BLaER1 (cell line): Measurements from ENCODE around the gene ABCE1.

Source experiments
- H3K27ac ChIP-seq: shearing (Covaris generic); formaldehyde crosslinking; 2 replicates; pipeline ENCODE4 v1.8.1; 2022
- H3K27me3 ChIP-seq: shearing (Covaris generic); formaldehyde crosslinking; 2 replicates; pipeline ENCODE4 v1.8.1; 2022
- H3K36me3 ChIP-seq: shearing (Covaris generic); formaldehyde crosslinking; 2 replicates; pipeline ENCODE4 v1.8.1; 2022
- H3K4me1 ChIP-seq: shearing (Covaris generic); formaldehyde crosslinking; 2 replicates; pipeline ENCODE4 v1.8.1; 2022
- H3K4me2 ChIP-seq: shearing (Covaris generic); formaldehyde crosslinking; 2 replicates; pipeline ENCODE4 v1.8.1; 2022
- H3K4me3 ChIP-seq: shearing (Covaris generic); formaldehyde crosslinking; 2 replicates; pipeline ENCODE4 v1.8.1; 2022
- H3K9ac ChIP-seq: shearing (Covaris generic); formaldehyde crosslinking; 2 replicates; pipeline ENCODE4 v1.8.1; 2022
- H3K9me3 ChIP-seq: shearing (Covaris generic); formaldehyde crosslinking; 2 replicates; pipeline ENCODE4 v1.8.1; 2022
- H4K20me1 ChIP-seq: shearing (Covaris generic); formaldehyde crosslinking; 2 replicates; pipeline ENCODE4 v1.8.1; 2022
- Cebpa-rat ChIP-seq: shearing (Covaris generic); IDR thresholded peaks from 2 replicates; pipeline ENCODE4 v1.8.1; 2022

ABCE1 gene

DNA sequence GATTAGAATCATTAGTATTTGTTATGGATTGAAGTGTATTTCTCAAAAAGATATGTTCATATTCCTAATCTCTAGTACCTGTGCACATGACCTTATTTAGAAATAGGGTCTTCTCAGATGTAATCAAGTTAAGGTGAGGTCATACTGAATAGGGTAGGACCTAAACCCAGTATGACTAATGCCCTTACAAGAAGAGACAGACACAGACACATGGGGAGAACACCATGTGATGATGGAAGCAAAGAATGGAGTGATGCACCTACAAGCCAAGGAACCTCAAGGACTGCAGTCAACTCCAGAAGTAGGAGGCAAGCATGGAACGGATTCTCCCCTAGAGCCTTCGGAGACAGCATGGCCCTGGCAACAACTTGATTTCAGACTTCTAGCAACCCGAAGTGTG lies 50.9 kb downstream of the ABCE1 start:
- H3K9ac ChIP-seq: no peak overlapping the region
- H3K36me3 ChIP-seq: peaks cover 93% of the 10 kb centered on the region
- no peaks in the 10 kb centered on the region for H3K4me1 ChIP-seq
- no peak for TF ChIP-seq Cebpa-rat
- no peaks in the 10 kb centered on the region for H3K9me3 ChIP-seq
- H4K20me1 ChIP-seq: 0 out of 2 replicates have a peak, but pooled peaks cover 13% of the 10 kb centered on the region
- H3K27me3 ChIP-seq: no peaks in the 10 kb centered on the region
- no peak overlapping the region for H3K4me3 ChIP-seq
- H3K4me2 ChIP-seq: no peak overlapping the region
- no peak overlapping the region for H3K27ac ChIP-seq

DNA sequence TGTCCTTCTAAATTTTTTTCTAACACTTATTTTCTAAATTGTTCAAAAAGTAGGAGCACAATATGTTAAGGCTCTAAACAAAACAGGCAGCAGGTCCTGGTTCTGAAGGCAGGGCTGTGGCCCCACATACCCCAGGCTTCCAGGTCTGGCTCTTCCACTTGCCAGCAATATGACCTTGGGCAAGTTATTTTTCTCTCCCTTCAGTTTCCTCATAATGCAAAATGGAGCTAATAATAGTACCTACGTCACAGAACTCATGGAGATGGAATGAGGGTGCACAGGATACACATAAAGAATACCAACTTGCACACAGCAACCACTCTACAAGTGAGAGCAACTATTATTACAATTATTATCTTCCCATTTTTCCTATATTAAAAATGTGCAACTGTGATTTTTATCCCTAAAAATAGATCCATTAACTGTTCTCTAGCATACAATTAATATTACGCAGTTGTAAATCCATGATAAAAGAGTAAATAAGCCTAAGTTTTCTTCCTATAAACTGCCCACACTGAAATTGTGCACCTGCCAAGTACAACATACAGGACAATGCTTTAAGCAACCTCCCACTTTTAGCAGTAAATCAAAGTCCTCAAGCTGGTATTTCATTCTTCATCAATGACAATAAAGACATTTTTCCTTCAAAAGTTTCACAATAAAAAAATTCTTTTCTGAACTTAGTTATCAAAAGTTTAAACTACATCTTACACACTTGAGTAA lies 55.2 kb downstream of the ABCE1 start:
- H3K4me1 ChIP-seq: no peaks in the 10 kb centered on the region
- no peak overlapping the region for H3K9ac ChIP-seq
- no peaks in the 10 kb centered on the region for H3K9me3 ChIP-seq
- no peak overlapping the region for H3K4me3 ChIP-seq
- no peak overlapping the region for H3K27ac ChIP-seq
- H3K27me3 ChIP-seq: no peaks in the 10 kb centered on the region
- TF ChIP-seq Cebpa-rat: no peak
- H3K36me3 ChIP-seq: peaks cover 86% of the 10 kb centered on the region
- H3K4me2 ChIP-seq: no peak overlapping the region
- H4K20me1 ChIP-seq: peaks cover 52% of the 10 kb centered on the region

DNA sequence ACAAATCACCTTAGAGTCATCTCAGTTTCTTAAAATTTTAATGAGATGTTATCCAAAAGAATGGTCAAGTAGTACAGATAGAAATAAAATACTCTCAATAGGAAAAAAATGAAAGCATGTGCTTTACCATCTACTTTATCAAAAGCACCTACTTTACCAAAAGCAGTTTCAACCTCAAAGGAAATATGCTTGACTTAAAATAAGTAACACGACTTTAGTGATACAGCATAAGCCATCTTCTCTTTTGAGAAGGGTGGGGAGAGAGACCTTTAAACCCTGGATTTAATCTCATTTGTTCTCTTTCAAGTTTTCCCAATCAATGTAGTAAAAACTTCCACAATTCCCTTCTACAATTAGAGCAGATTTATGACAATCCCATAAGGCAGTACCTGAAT lies 55.8 kb downstream of the ABCE1 start:
- H4K20me1 ChIP-seq: peaks cover 52% of the 10 kb centered on the region
- no peak overlapping the region for H3K27ac ChIP-seq
- TF ChIP-seq Cebpa-rat: no peak
- peaks cover 85% of the 10 kb centered on the region for H3K36me3 ChIP-seq
- no peaks in the 10 kb centered on the region for H3K9me3 ChIP-seq
- no peak overlapping the region for H3K4me2 ChIP-seq
- no peak overlapping the region for H3K4me3 ChIP-seq
- H3K9ac ChIP-seq: no peak overlapping the region
- H3K27me3 ChIP-seq: no peaks in the 10 kb centered on the region
- H3K4me1 ChIP-seq: no peaks in the 10 kb centered on the region

DNA sequence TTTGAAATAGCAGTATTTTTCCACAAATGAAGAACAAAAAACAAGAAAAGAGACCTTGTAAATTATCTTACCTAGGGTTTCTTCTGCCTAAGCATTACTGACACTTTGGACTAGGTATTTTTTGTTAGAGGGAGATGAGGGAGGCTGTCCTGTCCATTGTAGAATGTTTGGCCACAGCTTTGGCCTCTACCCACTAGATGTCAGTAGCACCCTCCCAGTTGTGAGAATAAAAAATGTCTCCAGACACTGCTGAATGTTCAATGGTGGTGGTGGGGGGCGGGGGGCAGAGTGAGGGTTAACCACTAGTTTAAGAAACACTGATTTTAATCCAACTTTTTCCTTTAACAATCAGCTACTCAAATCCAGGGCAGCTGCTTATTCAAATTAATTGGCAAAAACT lies 56.5 kb downstream of the ABCE1 start:
- Histone ChIP-seq H4K20me1 (peaks cover 59% of the 10 kb centered on the region), H3K9me3 (no peaks in the 10 kb centered on the region), H3K4me3 (no peak overlapping the region), H3K4me1 (no peaks in the 10 kb centered on the region), H3K36me3 (peaks cover 85% of the 10 kb centered on the region), H3K9ac (no peak overlapping the region), H3K4me2 (no peak overlapping the region), H3K27ac (no peak overlapping the region), H3K27me3 (no peaks in the 10 kb centered on the region)
- TF ChIP-seq Cebpa-rat: no peak

DNA sequence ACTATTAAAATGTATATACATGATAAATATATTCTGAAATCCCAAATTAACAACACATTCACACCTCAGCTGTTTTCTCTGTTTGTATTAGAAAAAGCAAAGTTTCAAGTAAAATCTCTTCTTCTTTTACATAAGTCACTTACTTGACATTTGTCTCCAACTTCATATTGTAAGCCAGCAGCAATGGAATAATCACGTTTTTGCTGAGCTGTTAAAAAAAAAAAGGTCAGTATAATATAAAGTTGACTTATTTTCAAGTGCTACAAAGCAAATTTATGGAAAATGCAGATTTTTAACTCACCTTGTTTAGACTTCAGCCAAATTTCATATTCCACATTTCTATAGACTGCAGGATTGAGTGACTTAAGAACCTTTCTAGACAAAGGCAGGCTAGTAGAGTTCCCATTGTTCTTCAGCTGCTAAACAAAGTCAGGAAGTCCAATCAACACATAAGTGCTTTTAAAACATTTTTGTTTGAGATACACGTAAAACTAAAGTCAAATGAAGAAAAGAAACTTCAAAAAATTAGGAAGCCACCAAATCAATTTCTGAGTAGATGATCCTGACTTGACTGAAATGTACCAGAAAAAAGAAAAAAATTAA lies 57.3 kb downstream of the ABCE1 start:
- no peak for TF ChIP-seq Cebpa-rat
- H3K4me2 ChIP-seq: no peak overlapping the region
- H4K20me1 ChIP-seq: peaks cover 67% of the 10 kb centered on the region
- H3K9ac ChIP-seq: no peak overlapping the region
- no peaks in the 10 kb centered on the region for H3K27me3 ChIP-seq
- H3K4me3 ChIP-seq: no peak overlapping the region
- no peaks in the 10 kb centered on the region for H3K4me1 ChIP-seq
- no peaks in the 10 kb centered on the region for H3K9me3 ChIP-seq
- H3K36me3 ChIP-seq: peaks cover 85% of the 10 kb centered on the region
- H3K27ac ChIP-seq: no peak overlapping the region

DNA sequence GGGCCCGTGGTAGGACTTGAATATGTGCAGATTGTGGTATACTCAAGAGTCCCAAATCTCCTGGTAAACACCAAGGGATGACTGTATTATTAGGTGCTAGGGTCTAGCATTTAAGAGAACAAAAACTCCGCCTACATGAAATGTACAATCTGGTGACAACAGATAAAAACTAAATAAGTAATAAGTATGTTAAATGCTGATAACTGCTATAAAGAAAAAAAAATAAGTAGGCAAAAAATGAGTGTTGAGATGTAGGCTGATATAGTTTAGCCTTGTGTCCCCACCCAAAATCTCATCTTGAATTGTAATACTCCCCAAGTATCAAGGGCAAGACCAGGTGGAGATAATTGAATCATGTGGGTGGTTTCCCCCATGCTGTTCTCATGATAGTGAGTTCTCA lies 58.9 kb downstream of the ABCE1 start:
- Histone ChIP-seq H3K4me1 (no peaks in the 10 kb centered on the region), H3K27me3 (no peaks in the 10 kb centered on the region), H3K4me2 (no peak overlapping the region), H3K27ac (no peak overlapping the region), H3K36me3 (peaks cover 87% of the 10 kb centered on the region), H4K20me1 (peaks cover 81% of the 10 kb centered on the region), H3K9me3 (no peaks in the 10 kb centered on the region), H3K9ac (no peak overlapping the region), H3K4me3 (no peak overlapping the region)
- TF ChIP-seq Cebpa-rat: no peak

DNA sequence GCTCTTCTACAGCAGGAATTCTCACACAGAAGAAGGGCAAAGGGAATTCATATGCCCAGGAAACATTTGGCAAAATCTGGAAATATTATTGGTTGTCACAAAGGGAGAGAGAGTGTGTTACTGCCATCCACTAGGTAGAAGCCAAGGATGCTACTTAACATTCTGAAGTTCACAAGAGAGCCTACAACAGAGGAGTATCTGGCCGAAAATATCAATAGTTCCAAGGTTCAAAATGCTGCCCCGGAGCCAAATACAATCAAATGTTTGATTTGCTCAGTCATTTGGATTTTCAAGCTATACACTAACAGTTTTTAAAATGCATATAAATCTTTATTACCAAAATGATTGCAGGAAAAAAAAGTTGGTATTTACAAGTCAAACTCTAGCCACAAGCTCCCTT lies 63.4 kb downstream of the ABCE1 start:
- no peaks in the 10 kb centered on the region for H3K4me1 ChIP-seq
- peaks cover 94% of the 10 kb centered on the region for H3K36me3 ChIP-seq
- no peak overlapping the region for H3K4me2 ChIP-seq
- no peak overlapping the region for H3K9ac ChIP-seq
- TF ChIP-seq Cebpa-rat: no peak
- no peaks in the 10 kb centered on the region for H3K9me3 ChIP-seq
- no peak overlapping the region for H3K4me3 ChIP-seq
- peaks cover 68% of the 10 kb centered on the region for H4K20me1 ChIP-seq
- no peak overlapping the region for H3K27ac ChIP-seq
- H3K27me3 ChIP-seq: no peaks in the 10 kb centered on the region

DNA sequence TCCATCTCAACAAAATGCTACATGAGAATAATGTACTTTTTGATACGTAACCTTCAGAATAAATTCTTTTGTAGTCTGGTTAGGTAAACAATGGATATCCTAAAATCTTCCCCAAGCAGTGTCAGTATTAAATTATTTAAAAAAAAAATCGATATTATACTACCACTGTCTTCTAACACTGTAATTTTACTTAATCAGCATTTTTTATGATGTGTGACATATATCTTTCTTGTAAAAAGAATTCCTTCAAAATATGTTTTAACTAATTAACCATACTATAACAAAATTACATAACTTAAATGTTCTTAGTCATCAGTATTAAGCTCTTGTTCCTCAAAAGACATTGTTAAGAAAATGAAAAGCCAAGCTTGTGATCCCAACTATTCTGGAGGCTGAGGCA lies 69.8 kb downstream of the ABCE1 start:
- Histone ChIP-seq H3K9ac (no peak overlapping the region), H3K36me3 (peaks cover 86% of the 10 kb centered on the region)

DNA sequence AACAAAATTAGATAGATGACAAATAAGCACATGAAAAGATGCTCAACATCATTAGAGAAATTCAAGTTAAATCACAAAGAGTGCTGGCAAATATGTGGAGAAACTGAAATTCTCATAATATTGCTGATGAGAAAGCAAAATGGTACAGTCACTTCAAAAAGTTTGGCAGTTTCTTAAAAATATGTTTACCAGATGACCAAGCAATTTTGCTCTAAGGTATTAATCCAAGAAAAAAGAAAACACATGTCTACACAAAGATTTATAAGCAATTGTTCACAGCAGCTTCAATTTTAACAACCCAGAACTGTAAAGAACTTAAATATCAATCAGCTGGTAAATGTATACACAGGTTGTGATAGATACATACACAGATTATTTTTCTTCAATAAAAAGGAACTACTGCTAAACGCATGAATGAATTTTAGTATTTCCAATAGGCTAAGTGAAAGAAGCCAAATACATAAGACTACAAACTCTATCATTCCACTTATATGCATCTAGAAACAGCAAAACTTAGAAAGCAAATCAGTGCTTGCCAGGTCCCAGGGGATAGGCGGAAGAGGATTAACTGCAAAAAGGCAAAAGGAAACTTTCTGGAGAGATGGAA lies 70.6 kb downstream of the ABCE1 start:
- no peak overlapping the region for H3K4me3 ChIP-seq
- no peaks in the 10 kb centered on the region for H3K4me1 ChIP-seq
- H3K9me3 ChIP-seq: no peaks in the 10 kb centered on the region
- H3K36me3 ChIP-seq: peaks cover 88% of the 10 kb centered on the region
- H3K27me3 ChIP-seq: no peaks in the 10 kb centered on the region
- no peak overlapping the region for H3K27ac ChIP-seq
- H3K9ac ChIP-seq: no peak overlapping the region
- no peak for TF ChIP-seq Cebpa-rat
- H3K4me2 ChIP-seq: no peak overlapping the region
- peaks cover 89% of the 10 kb centered on the region for H4K20me1 ChIP-seq

More for the DNA sequence above, 69.8 kb downstream of the ABCE1 start:
- H3K27ac ChIP-seq: no peak overlapping the region
- H3K4me2 ChIP-seq: no peak overlapping the region
- H4K20me1 ChIP-seq: peaks cover 84% of the 10 kb centered on the region
- TF ChIP-seq Cebpa-rat: no peak
- no peaks in the 10 kb centered on the region for H3K27me3 ChIP-seq
- H3K9me3 ChIP-seq: no peaks in the 10 kb centered on the region
- no peak overlapping the region for H3K4me3 ChIP-seq
- no peaks in the 10 kb centered on the region for H3K4me1 ChIP-seq

DNA sequence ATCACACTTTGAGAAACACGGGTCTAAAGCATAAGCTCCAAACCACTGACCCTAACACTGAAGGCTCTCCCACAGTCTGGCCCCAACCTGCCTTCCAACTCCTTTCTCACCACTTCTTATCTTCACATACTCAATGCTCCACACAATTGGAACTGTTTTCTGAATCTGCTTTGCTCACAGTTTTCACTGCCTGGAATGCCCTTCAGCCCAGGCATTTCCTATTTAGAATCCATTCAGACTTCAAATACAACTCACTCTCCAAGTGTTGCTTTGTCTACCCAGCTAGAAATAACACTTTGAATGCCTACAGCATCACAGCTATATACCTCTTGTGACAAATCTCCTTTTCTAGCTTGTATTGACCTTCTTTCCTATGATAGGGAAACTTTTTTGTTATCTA lies 72.1 kb downstream of the ABCE1 start:
- H4K20me1 ChIP-seq: peaks cover 96% of the 10 kb centered on the region
- no peak overlapping the region for H3K4me2 ChIP-seq

More for the DNA sequence above, 72.1 kb downstream of the ABCE1 start:
- TF ChIP-seq Cebpa-rat: no peak
- peaks cover 89% of the 10 kb centered on the region for H3K36me3 ChIP-seq
- H3K4me1 ChIP-seq: peaks cover 3% of the 10 kb centered on the region
- no peak overlapping the region for H3K9ac ChIP-seq
- no peak overlapping the region for H3K4me3 ChIP-seq
- no peaks in the 10 kb centered on the region for H3K9me3 ChIP-seq
- no peaks in the 10 kb centered on the region for H3K27me3 ChIP-seq
- no peak overlapping the region for H3K27ac ChIP-seq
